GM21619 (cell line): ENCODE data around the gene RADX.

ENCODE experiments used
- ATAC-seq: cut with Tn5 transposase; IDR thresholded peaks from one replicate; pipeline ENCODE4 v1.9.1; 2021; ENCODE audit not compliant: unreplicated experiment

The RADX gene

DNA sequence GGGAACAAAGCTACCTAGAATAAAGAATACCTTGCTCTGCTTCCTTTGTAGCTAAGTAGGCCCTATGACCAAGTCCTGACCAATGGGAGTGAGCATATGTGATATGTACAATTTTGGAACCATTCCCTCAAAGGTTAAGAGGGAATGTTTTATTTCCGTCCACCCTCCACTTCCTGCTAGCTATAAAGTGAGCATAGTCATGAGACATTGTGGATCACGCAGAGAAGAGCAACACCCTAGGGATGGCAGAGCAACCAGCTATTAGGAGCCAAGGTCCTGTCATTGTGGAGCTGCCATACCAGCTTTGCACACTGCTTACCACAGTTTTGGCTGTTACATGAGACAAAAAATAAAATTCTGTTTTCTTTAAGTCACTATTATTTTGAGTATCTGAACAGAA, 68.9 kb downstream of the RADX start:
- no peak for ATAC-seq

DNA sequence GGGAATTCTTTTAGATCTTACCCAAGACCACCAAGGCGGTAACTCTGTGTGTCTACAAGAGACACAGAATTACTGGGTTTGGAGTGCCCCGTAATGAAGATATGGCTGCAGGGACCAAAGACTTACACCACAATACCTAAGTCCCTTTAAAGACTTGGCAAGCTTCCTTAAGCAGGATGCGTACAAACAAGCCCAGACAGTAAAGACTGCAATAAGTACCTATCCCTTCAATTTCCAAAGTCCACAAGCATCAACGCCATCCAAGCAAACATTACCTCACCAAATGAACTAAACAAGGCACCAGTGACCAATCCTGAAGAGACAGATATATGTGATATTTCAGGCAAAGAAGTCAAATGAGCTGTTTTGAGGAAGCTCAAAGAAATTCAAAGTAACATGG, 72.4 kb downstream of the RADX start:
- no peak for ATAC-seq

DNA sequence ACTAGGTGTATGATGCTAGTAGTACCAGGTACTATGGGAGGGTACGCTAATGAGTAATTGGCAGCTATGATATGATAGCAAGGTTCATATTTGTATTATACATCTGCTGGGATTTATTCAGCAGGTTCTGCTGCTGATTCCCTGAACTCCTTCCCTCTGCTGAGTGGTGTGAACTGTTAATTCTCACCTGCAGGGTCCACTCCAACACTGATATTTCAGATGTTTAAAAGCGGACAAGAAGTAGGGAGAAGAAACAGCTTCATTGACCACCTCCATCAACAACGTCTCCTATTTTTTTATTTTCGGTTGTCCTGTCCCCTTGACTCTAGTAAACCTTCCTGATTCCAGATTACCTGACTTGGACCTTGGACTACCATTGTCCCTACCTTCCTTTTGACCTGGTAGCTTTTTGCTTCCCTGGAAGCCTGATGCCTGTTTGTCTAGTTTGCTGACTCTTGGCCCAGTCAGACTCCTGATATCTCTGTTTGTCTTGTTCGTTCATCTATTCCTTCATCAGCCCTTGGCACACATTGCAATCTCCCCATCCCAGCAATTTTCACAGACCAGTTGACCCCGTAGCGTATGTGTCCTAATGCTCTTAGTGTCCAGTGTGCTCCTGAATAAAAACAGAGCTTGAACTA, 80.8 kb downstream of the RADX start:
- no peak for ATAC-seq

DNA sequence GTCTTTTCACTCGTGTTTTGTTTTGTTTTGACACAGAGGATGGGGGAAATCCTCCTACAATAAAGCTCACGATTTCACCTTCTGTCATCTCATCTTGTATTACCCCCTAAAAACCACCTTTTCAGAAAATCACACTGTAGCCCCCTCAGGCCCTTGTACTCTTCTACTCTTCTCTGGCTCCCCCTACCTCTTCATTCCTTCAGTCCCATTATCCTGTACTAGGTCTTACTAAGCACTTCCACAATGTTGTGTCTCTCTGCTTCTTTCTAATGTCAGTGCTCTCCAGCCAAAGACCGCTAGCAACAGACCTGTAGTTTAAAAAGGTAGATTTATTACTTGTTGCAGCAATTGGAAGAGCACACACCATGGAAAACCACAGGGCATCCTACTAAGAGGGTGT, 84.7 kb downstream of the RADX start:
- no peak for ATAC-seq

DNA sequence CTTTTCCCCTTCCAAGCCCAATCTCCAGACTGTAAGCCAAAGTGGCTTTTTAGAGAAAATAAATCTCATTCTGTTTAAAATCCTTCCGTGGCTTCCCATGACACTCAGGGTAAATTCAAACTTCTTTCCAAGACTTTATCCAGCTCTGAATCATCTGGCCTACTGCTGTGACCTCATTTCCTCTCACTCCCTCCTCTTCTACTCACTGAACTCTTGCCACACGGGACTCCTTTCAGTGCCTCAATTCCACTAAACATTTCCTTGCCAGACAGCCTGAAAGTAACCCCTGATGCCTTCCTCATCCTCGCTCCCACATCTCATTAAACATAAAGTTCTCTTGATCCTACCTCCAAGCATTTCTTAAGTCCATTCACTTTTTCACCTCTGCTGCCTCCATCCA, 86.9 kb downstream of the RADX start:
- ATAC-seq = no peak

DNA sequence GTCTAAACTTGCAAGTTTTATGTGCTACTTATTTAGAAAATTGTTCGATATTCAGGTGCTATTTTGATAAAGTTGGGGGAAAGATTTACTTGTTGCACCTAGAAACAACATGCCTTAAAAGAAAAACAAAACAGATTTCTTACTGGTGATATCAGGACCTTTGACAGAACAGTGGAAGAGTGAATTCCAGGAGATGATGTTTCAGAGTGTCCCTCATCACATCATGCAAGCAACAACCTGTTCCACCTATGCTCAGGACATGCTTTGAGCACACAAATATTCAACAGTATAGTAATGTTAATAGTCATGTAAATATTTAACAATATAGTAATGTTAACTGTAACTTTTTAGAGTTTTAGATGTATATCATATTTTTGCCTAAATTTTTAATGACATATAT, 90.9 kb downstream of the RADX start:
- ATAC-seq = no peak

DNA sequence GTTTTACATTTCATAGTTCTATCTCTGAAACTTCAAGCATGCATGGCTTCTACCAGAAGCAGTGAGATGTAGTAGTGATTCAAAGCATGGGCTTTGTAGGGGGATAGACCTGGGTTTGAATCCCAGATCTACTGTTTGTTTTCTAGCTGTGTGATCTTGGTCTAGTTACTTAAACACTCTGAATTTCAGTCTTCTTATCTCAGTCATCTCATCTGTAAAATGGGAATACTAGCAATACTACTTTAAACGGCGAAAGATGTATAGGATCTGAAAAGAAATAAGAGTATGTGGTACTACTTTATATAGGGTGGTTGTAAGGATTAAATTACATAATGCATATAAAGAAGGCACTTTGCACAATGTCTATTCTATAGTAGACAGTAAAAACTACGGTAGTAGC, 94.7 kb downstream of the RADX start:
- ATAC-seq = no peak

DNA sequence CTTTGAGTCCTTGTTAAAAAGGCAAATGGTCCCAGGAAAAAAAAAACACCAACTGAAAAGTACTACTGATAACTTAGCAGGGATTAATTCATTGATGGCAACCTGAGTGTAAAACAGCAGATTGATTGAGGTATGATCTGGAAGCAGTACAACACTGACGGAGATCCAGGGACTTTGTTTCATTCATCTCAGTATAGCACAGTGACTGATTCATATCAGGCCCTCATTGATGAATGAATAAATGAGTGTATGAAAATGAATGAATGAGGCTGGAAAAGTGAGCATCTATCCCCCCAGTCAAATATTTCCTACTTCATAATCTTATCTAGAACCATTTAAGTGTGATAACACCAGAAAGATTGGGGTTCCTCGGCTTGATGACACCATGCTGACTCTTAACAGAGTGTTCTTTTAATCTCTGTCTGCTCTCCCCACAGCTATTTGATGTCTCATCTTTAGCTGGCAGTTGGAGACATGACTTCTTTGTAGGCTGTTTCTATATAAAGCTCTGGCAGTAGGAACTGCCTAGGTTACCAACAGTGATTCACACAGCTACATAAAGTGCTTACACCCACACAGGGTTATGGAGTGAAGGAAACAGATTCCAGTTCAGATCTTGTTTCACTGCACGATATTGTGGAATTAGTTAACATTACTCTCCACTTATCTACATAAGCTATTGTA, 96.1 kb downstream of the RADX start:
- no peak for ATAC-seq

DNA sequence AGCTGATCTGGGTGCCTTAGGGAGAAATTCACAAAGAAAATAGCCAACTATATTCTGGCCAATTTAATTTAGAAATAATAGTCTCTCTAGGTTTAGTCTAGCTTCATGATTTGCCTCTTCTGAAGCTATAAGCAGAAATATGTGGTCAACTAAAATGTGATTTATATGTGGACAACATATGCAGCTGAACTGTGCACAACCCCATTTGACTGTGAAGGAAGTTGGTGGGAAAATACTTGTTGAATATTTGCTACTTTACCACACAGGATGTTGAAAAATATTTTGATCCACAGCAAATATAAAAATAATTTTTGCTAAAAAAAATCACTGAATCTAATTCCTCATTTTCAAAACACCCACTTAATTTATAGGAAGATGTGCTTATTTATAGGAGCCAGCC, 99.0 kb downstream of the RADX start:
- ATAC-seq = no peak

DNA sequence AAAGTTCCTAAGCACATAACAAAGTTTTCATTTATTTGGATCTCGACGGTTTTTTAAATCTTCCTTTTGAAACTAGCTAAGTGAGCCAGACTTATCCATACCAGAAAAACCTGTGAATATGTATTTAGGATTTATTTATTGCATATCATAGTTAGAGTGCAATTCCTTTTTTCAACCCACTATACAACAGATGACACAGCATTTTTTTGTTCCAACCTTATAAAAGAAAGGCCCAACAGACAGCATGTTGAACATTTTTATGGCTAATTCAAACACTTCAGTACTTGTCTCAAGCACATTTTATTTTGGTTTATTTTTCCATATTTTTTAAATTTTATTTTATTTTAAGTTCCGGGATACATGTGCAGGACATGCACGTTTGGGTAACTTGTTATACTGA, 99.6 kb downstream of the RADX start:
- ATAC-seq = no peak

DNA sequence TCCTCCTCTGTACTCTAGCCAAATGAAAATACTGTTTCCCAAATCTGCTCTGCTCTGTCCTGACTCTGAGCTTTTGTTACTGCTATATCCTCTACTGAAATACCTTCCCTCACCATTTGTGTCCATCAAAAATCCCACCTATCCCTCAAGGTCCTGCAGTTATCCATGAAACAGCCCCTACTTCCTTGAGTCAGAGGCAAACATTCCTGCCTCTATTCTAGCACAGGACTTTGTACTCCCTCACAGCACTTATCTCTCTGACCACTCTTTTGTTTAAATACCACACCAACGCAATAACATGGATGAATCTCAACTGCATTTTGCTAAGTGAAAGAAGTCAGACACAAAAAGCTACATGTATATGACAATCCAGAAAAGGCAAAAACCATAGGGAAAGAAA, 104.2 kb downstream of the RADX start:
- no peak for ATAC-seq

DNA sequence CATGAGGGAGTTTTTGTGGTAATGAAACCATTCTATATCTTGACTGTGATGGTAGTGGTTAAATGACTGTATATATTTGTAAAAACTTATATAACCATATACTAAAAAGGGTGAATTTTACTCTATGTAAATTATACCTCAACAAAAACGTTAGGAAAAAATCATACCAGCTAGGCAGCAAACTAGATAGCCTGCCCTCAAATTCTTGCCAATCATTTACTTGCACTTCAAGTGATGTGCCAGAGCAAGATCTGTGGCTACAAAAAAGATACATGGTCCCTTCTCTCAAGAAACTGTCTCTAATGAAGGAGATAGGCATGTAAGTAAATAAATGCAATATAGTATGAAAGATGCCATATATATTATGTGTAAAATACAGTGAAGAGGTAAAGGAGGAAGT, 104.7 kb downstream of the RADX start:
- no peak for ATAC-seq

DNA sequence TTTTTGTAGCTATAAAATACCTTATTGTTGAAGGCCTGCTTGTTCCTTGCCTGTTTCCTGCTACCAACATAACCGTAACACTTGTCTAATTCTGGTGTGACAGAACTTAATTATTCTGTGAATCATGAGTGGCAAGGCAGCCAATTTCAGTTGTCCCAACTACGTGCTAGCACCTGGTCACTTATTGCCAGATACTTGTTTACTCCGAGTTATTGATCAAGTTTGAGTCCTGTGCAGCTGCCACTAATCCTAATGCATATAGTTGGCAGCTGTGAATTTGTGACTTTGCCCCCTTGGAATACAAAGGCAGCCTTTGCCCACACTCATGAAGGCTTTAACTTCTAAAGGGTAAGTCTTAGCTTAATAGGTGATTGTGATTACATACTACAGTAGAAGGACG, 106.9 kb downstream of the RADX start:
- ATAC-seq = no peak

DNA sequence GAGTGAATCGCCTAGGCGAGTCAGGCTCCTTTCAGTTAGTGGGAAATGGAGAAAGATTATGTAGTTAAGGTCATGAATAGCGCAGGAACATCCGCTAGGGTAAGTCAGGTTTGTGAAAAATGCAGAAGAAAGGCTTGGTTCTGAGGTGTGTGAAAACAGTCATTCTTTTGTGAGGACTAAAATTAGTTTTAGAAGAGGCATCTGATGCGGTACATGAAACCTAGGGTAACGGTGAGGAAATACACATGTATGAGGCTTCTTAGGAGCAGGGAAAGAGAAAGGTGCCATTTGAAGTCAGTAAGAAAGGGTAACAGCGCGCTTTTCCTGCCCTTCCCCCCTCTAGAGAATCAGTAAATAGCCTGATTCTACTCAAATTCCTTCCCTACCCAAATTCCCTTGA, 114.2 kb downstream of the RADX start:
- ATAC-seq = no peak

DNA sequence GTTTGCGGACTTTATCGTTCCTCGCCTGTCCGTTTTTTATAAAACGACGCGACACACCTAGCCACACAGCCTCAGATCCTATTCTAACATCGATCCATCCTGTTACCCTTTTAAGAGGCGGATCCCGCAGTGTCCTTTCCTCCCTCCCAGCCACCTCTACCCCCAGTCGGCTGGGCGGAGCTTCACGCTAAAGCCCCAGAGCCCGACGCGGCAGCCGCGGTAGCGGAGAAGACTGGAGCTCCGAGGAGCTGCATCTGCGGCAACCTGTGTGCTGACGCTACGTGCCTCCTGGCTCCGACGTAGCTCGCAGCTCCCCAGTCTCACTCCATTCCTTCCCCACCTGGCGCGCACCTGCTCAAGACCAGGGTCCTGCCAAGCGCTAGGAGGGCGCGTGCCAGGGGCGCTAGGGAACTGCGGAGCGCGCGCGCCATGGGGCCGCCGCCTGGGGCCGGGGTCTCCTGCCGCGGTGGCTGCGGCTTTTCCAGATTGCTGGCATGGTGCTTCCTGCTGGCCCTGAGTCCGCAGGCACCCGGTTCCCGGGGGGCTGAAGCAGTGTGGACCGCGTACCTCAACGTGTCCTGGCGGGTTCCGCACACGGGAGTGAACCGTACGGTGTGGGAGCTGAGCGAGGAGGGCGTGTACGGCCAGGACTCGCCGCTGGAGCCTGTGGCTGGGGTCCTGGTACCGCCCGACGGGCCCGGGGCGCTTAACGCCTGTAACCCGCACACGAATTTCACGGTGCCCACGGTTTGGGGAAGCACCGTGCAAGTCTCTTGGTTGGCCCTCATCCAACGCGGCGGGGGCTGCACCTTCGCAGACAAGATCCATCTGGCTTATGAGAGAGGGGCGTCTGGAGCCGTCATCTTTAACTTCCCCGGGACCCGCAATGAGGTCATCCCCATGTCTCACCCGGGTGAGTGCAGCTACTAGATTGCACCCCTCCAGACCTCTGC, 115.0 kb downstream of the RADX start, which contains the start of gene RNF128:
TSS of gene RNF128 (plus strand) at position 217 of the 953 bp plus-strand sequence. CDS start at position 430, 213 bp downstream.
- ATAC-seq = no peak

DNA sequence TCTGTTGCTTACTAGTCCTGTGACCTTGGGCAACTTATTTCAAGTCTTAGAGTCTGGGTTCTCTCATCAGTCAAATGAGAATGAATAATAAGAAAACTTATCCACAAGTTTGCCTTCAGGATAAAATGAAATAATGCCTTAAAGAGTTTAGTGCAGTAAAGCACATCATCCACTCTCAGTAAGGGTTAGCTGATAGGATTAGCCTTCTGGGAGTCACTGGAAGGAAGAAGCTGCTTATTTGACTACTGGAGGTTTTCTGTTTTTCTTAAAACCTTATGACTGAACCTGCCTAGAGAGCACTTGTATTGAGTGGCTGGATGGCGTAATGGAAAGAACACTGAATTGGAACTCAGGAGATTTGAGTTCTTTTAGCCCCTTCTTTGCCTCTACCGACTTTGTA, 116.6 kb downstream of the RADX start:
- ATAC-seq = no peak
